Hematopoietic multipotent progenitor cell treated with erythropoietin and hydrocortisone succinate and interleukin-3 and kit ligand, for 17 days (in vitro differentiated cells): ENCODE data around the gene IFT74.
"Not testable (repeated sequence)": the region's sequence is repeated elsewhere in the genome, so short reads cannot be mapped to it uniquely, and the experiment has no call there.

Experiments
- DNase-seq: peaks from one replicate; pipeline ENCODE4 v3.0.0-alpha.2; 2015; ENCODE audit warnings: low spot score

Gene IFT74

DNA sequence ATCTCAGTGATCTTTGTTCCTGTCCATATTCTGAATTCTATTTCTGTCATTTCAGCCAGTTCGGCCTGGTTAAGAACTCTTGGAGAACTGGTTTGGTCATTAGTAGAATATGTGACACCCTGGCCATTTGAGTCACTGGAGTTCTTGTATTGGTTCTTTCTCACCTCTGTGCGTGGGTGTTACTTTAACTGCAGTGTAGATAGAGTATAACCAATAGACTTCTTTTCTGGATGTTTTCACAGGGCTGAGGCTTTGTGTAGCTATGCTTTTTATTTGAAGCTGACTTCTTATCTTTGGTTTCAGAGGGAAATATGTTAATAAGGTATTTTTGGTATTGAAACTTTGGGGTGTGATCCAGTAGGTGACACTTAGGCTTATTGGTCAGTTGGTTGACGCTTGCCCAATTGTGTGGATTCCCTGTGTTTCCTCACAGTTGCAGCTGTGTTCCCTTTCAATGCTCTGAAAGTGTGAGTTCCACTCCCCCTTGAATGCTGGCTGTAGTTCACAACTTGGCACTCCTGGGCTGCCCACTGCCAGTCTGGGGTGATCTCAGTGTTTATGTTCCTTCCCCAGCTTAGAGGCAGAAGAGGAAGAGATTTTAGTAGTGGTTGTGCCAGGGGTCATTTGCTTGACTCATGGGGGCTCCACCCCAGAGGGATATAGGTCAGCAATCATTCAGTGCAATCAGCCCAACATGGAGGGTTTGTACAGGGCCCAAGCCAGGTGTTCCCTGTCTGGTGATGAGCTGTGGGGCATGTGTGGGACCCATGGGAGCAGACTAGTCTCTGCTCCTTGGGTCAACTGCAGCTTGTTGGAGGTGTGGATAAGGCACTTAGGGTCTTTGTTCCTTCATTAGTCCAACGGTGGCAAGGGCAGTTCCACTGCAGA is 117.9 kb downstream of the IFT74 start:
- DNase-seq = no peak

DNA sequence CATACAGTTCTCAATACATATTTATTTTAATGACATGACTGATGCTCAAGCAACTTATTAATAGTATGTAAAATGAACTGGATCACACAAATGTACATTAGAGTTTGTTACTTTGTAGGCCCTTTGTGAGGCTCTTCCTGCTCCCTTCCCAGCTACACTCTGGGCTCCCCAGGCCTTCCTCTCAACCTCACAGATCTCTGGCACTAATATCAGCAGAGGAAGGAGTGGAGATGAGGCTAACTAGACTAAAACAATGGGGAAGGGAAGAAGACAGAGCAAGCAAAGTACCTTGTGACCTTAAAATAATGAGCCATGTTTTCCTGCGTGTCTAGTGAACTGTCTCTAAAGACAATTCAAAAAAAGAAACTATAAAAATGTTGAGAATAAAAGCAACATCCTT is 122.5 kb downstream of the IFT74 start:
- no peak for DNase-seq

DNA sequence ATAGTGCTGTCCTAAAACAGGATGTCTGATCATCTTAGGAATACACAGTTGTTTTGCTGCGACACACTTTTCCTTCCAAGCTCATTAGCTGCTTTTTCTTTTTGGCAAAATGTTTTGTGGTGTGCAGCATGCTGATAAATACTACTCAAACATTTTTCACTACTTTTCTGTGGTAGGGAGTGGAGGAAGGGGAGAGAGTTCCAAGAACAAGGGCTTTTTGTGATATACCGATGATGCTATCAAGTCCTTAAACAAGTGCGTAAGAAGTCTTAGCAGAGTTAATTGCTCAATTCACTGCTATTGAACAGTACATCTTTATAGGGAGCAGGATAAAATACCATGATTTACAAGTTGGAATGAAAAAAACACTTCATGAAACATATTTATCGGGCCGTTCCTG is 129.2 kb downstream of the IFT74 start:
- no peak for DNase-seq

DNA sequence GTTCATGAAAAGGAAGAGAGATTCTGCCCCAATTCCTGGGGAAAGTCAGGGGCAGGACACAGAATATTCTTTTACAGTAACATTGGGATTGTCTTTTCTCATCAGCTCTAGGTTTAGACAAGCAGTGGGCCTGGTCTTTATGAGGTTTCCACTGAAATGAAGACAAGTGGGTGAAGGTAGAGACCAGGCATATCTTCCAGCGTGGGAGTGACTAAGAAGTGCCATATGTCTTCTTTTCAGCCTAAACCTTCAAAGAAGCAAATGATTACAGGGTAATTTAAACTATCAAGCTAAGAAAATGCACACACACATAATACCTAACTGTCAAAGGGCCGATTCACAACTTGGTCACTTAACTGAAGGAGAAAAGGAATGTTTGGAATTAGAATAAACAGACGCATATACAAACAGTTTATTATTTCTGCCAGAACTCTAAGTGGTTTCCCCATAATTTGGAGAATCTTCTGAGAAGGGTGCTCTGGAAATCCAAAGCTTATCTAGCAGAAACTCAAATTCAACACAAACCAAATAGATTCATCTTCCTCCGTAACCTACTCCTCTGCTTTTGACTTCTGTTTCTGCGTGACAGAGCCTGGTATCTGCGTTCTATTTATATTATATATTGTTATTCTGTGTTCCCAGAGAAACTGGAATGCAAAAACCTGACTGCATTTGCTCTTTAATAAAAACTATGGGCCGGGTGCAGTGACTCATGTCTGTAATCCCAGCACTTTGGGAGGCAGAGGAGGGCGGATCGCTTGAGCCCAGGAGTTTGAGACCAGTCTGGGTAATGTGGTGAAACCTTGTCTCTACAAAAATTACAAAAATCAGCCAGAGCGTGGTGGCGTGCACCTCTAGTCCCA is 130.8 kb downstream of the IFT74 start:
- no peak for DNase-seq

DNA sequence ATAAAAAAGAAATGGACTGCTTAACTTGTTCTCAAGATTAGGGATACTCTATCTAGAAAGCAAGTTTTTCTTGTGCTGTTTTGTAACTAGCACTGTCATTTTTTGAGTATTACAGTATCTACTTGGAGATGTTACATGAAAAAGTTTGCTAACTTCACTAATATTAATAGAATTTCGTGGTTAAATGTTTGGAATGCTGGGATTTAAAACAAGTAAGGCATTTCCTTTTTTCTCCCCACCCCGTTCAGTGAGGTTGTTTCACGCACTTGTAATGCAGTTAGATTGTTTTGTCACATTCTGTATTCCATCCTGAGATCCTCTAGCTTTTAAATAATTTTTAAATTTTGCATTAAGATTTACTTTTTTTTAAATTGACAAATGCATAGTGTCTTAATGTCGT is 132.8 kb downstream of the IFT74 start:
- DNase-seq = no peak

DNA sequence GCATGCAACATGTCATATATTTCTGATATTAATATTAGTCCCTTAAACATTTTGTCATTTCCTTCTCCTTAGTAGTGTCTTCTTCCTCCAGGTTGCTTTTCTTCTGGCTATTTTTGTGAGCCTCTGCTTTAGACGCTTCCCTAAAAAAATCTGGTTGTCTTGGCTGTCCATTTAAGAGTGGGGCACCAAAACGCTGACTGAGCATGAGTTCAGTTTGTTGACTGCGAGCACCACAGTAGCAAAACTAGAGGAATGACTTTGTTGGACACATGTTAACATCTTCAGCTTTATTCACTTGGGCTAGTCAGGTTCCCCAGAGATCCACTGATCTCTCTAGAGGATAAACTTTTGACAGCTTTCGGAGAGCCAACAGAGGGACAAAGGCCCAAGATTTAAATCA is 133.5 kb downstream of the IFT74 start:
- DNase-seq = no peak

DNA sequence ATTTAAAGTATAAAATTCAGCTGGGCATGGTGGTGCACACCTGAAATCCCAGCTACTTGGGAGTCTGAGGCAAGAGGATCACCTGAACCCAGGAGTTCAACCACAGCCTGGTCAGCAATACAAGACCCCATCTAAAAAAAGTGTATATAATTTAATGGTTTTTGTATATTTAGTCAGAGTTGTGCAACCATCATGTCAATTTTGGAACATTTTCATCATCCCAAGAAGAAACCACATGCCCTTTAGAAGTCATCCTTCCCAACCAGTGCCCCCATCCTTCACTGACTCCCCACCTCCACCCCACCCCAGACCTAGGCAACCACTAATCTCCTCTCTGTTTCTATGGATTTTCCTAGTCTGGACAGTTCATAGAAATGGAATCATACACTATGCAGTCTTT is 134.0 kb downstream of the IFT74 start:
- no peak for DNase-seq

DNA sequence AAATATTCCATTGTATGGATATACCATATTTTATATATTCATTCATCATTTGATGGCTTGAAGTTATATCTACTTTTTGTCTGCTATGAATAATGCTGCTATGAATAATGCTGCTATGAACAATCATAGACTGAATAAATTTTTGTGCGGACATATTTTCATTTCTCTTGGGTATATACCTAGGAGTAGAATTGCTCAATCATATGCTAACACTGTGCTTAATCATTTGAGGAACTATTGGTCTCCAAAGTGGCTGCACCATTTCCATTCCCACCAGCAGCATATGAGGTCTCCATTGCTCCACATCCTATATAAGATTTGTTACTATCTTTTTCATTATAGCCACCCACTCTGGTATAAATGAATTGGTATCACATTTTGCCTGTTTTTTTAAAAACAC is 134.5 kb downstream of the IFT74 start:
- DNase-seq = no peak

DNA sequence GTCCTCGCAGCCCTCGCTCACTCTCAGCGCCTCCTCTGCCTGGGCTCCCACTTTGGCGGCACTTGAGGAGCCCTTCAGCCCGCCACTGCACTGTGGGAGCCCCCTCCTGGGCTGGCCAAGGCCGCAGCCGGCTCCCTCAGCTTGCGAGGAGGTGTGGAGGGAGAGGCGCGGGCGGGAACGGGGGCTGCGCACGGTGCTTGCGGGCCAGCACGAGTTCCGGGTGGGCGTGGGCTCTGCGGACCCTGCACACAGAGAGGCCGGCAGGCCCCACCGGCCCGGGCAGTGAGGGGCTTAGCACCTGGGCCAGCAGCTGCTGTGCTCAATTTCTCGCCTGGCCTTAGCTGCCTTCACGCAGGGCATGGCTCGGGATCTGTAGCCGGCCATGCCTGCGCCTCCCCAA is 136.3 kb downstream of the IFT74 start:
- not testable (repeated sequence) for DNase-seq

DNA sequence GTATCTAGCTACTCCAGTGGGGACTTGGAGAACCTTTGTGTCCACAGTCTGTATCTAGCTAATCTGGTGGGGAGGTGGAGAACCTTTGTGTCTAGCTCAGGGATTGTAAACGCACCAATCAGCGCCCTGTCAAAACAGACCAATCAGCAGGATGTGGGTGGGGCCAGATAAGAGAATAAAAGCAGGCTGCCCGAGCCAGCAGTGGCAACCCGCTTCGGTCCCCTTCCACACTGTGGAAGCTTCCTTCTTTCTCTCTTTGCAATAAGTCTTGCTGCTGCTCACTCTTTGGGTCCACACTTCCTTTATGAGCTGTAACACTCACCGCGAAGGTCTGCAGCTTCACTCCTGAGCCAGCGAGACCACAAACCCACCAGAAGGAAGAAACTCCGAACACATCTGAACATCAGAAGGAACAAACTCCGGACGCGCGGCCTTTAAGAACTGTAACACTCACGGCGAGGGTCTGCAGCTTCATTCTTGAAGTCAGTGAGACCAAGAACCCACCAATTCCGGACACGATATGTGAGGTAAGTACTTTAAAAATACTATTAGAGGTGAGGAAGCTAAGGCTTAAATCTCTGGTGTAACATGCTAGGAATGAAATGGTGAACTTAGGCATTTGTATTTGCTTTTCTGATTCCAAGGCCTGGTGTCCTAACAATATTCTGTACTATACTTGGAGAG is 137.3 kb downstream of the IFT74 start:
- not testable (repeated sequence) for DNase-seq

DNA sequence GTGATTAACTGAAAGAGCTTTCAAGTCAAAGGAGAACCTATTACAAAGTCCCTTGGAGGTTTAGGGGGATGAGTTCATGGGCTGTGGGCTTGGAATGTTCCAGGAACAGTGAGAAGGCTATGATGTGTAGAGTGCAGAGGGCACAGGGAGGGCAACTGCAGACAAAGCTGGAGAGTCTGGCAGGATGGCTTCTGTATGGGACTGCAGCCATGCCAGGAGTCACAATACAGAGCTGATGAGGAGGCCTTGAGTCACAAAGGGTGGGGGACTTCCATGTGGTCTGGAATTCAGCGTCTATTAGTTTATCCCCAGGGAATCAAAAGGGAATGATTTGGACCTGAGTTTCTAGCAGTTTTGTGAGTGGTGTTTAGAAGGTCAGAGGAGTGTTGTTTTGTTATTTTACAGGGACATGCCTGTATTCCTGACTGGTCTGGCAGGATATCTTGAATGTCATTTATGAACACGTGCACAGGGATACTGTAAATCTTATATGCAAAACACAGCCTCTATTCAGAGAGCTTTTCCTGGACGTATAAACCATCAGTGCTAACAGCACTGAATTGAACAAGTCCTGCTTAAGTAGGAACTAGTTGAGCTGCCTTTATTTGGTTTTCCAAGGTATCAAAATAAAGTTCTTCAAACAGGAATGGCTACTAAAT is 138.6 kb downstream of the IFT74 start:
- DNase-seq = no peak

DNA sequence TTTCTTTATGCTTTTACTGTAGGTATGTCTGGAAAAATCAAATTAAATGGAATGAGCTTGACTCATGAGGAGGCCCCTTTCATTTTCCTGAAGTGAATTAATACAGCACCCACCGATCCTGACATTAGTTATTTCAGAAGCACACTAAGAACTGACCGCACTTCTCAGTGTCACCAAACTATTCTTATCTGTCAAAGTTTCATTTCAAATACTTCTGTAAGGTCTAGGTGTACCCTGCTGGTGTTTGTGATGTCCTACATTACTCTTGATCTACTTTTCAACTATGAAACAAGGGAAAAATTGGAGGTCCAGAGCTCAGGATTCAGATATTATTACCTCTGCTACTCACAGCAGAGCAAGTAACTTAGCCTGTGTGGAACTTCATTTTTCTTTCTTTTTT is 151.0 kb downstream of the IFT74 start:
- DNase-seq = no peak

DNA sequence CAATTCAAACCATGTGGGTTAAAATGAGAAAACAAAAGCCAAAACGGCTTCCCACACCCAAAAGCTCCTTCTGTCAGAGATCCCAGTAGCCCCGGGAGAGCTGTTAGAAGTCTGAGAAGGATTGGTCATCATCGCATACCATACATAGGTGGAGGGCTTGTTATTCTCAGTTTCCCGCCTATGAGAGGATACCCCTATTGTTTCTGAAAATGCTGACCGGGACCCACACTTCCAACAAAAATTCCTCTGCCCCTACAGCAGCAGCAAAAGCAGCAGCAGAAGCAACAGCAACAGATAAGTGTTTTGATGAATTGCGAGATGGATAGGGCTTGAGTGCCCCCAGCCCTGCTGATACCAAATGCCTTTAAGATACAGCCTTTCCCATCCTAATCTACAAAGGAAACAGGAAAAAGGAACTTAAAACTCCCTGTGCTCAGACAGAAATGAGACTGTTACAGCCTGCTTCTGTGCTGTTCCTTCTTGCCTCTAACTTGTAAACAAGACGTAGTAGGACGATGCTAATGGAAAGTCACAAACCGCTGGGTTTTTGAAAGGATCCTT is 152.8 kb downstream of the IFT74 start, which contains the start of gene TEK:
TSS of gene TEK (plus strand) at position 245 of the 561 bp plus-strand sequence. CDS start 366 bp downstream, outside the sequence.
- no peak for DNase-seq

DNA sequence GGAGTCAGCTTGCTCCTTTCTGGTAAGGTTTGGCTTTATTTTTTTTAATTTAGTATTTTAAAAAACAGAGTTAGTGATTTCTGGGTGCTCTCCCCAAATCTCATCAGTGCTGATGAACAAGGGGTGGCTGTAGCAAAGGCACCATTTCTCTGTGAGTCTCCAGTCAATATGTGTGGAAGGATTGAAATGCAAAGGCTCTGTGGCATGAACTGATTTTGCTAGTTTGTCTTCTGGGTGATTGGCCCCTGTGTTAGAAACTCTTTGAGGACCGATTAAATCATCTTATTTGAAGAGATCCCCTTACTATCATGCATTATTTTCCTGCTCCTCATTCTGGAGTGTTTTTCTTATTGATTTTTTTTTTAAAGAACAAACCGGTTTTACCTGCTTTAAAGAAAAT is 153.4 kb downstream of the IFT74 start:
- DNase-seq = no peak

DNA sequence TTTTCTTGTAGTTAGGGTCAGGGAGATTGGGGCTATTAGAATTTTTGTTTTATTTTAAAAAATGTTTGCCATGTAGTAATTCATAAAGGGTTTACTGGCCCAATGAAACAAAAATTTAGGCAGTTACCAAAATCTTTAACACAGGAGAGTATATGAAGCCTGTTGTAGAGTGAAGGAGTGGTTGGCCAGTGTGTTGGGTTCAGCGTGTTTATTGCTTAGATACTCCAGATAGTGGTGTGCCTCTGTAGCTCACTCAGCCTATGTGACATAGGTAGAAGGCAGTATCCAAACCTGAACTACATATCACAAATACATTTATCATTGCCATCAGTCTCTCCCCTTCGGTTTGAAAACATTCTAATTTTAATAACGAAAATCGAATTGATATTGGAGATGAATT is 154.0 kb downstream of the IFT74 start:
- no peak for DNase-seq

DNA sequence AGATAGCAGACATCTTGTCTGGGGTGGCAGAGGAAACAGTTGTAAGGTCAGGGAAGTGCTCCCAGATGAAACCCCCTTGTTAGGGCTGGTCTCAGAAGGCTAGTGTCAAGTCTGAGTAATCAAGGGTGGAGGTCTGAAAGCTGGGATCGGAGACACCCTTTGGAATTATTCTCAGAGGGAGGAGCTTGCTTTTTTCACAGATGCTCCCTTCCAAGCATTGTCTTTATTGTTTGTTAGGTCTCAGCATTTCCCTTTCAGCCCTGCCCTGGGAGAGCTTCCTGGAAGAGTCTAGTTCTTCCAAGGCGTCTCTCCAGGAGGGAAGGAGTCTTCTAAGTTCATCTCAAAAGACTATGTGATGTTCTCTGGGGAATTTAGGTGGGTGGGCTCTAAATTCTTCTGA is 156.0 kb downstream of the IFT74 start:
- no peak for DNase-seq
